NCI-H226 (cell line): ENCODE measurements around the gene TBC1D9.

ENCODE experiments used
- DNase-seq: peaks from one replicate; pipeline ENCODE4 v3.0.0-alpha.2; 2015

Gene TBC1D9

GRCh38 chr4:140688711-140689598, 67.2 kb downstream of the TBC1D9 start:
- no peak for DNase-seq

- no peak for DNase-seq
Observed at GRCh38 chr4:140686796-140687195, 69.4 kb downstream of the TBC1D9 start.

GRCh38 chr4:140684314-140684713, 71.9 kb downstream of the TBC1D9 start:
- no peak for DNase-seq

GRCh38 chr4:140681201-140681600, 75.0 kb downstream of the TBC1D9 start:
- DNase-seq, result no peak

GRCh38 chr4:140680686-140681085, 75.5 kb downstream of the TBC1D9 start:
- no peak for DNase-seq

GRCh38 chr4:140679576-140679975, 76.6 kb downstream of the TBC1D9 start:
- DNase-seq, result no peak

GRCh38 chr4:140675599-140676231, 80.5 kb downstream of the TBC1D9 start:
- no peak for DNase-seq

- DNase-seq, result no peak
Observed at GRCh38 chr4:140673729-140674128, 82.5 kb downstream of the TBC1D9 start.

- no peak for DNase-seq
Observed at GRCh38 chr4:140672416-140672815, 83.8 kb downstream of the TBC1D9 start.

GRCh38 chr4:140668111-140668510, 88.1 kb downstream of the TBC1D9 start:
- no peak for DNase-seq

GRCh38 chr4:140666889-140667614, 89.1 kb downstream of the TBC1D9 start:
- no peak for DNase-seq

- DNase-seq, result peak; percentile 41
Observed at GRCh38 chr4:140662082-140662869, 93.9 kb downstream of the TBC1D9 start.

GRCh38 chr4:140661550-140661949, 94.6 kb downstream of the TBC1D9 start:
- no peak for DNase-seq

- DNase-seq, result no peak
Observed at GRCh38 chr4:140659943-140660700, 96.1 kb downstream of the TBC1D9 start.

- DNase-seq, result peak; percentile 29
Observed at GRCh38 chr4:140654495-140654814, 101.7 kb downstream of the TBC1D9 start.

- peak; percentile 25 for DNase-seq
Observed at GRCh38 chr4:140653718-140654494, 102.3 kb downstream of the TBC1D9 start.

GRCh38 chr4:140652601-140653000, 103.6 kb downstream of the TBC1D9 start:
- DNase-seq, result no peak

GRCh38 chr4:140648716-140649308, 107.4 kb downstream of the TBC1D9 start:
- DNase-seq, result no peak

- DNase-seq, result no peak
Observed at GRCh38 chr4:140645614-140646412, 110.4 kb downstream of the TBC1D9 start.

- DNase-seq, result no peak
Observed at GRCh38 chr4:140645196-140645595, 111.0 kb downstream of the TBC1D9 start.
